IPS-15b (cell line): ENCODE results near the gene CNST.
"Not testable (repeated sequence)": the region's sequence is repeated elsewhere in the genome, so short reads cannot be mapped to it uniquely, and the experiment has no call there.

Experiments
- H3K27me3 ChIP-seq: one replicate; pipeline ENCODE4 v1.6.1; 2013; ENCODE audit warnings: low read length; ENCODE audit not compliant: control insufficient read depth, insufficient read depth
- H3K36me3 ChIP-seq: one replicate; pipeline ENCODE4 v1.6.1; 2013; ENCODE audit warnings: low read length; ENCODE audit not compliant: control insufficient read depth, insufficient read depth
- H3K4me1 ChIP-seq: one replicate; pipeline ENCODE4 v1.6.1; 2013; ENCODE audit warnings: mild to moderate bottlenecking, low read length; ENCODE audit not compliant: control insufficient read depth, insufficient read depth
- H3K4me3 ChIP-seq: one replicate; pipeline ENCODE4 v1.5.1; 2013; ENCODE audit warnings: low read depth, low read length
- H3K9ac ChIP-seq: one replicate; pipeline ENCODE4 v1.6.1; 2013; ENCODE audit warnings: low read depth, mild to moderate bottlenecking, low read length
- H3K9me3 ChIP-seq: one replicate; pipeline ENCODE4 v1.6.1; 2013; ENCODE audit warnings: mild to moderate bottlenecking, low read length; ENCODE audit not compliant: control insufficient read depth, insufficient read depth

CNST gene

DNA sequence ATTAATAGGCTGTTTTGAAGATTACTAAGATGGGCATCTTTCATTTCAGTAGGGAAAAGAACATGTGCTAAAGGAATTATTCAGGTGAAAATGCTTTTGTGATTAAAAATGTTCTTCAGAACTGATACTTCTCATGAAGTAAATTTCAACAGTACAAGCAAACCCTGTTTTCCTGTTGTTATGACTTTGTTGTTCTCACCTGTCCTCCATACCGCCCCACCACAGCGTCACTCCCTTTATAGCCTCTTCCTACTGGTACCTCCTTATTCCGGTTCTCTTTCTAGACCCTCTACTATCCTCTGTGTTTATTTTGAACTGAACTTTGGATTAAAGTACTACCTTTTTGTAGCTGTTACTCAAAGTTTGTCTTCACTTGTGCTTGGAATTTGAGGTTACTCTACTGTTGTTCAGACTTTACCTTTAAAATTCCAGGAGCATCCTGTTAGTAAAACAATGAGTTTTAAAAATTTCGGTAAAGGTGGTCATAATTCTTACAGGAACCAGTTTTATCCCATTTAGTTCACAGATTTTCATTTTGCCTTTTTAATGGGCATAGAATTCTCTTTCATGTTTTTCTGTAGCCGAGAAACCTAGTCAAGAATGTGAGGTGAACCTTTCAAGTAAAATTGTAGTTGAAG lies 10.9 kb downstream of the CNST start:
- H3K9ac ChIP-seq, result no peak overlapping the region
- no peaks in the 10 kb centered on the region for H3K4me1 ChIP-seq

DNA sequence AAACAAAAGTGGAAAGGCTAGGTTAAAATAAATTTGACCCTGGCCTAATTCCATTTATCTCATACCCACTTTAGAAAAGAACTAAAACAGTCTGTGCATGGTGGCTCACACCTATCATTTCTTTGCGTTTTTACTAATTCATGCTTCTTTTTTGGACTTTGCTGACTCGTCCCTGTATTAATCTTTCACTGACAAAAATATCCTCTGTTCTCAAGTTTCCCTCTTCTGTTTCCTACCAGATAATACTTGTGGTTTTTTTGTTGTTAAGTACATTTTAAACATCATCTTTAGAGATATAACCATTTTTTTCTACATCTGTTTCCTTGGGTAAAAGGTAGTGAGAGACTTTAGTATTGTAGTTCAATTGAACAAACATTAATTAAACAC lies 11.5 kb downstream of the CNST start:
- no peaks in the 10 kb centered on the region for H3K4me1 ChIP-seq
- H3K9me3 ChIP-seq, result no peaks in the 10 kb centered on the region
- no peaks in the 10 kb centered on the region for H3K27me3 ChIP-seq
- H3K36me3 ChIP-seq, result no peaks in the 10 kb centered on the region
- no peak overlapping the region for H3K9ac ChIP-seq
- no peak overlapping the region for H3K4me3 ChIP-seq

More for the DNA sequence above, 10.9 kb downstream of the CNST start:
- H3K36me3 ChIP-seq, result no peaks in the 10 kb centered on the region
- no peaks in the 10 kb centered on the region for H3K27me3 ChIP-seq
- H3K9me3 ChIP-seq, result no peaks in the 10 kb centered on the region
- H3K4me3 ChIP-seq, result no peak overlapping the region

DNA sequence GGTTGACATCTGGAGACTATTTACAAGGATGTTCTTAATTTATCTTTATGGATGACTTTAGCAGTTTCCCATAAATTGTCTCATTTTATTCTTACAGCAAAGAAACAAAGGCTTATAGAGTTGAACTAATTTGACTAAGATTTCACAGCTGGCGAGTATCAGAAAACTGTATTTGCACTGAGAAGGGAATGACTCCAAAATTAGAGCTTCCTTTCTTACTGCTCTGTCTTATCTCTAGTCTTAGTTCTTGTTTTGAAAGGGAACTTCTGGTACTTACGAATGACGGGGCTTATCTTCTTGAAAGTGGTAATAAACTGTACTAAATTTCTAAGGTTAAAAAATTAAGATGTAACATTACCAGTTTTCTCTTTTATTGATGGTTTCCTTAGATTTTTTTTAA lies 13.6 kb downstream of the CNST start:
- no peaks in the 10 kb centered on the region for H3K4me1 ChIP-seq
- H3K27me3 ChIP-seq, result no peaks in the 10 kb centered on the region
- no peaks in the 10 kb centered on the region for H3K9me3 ChIP-seq
- H3K9ac ChIP-seq, result no peak overlapping the region
- H3K36me3 ChIP-seq, result no peaks in the 10 kb centered on the region
- H3K4me3 ChIP-seq, result no peak overlapping the region

DNA sequence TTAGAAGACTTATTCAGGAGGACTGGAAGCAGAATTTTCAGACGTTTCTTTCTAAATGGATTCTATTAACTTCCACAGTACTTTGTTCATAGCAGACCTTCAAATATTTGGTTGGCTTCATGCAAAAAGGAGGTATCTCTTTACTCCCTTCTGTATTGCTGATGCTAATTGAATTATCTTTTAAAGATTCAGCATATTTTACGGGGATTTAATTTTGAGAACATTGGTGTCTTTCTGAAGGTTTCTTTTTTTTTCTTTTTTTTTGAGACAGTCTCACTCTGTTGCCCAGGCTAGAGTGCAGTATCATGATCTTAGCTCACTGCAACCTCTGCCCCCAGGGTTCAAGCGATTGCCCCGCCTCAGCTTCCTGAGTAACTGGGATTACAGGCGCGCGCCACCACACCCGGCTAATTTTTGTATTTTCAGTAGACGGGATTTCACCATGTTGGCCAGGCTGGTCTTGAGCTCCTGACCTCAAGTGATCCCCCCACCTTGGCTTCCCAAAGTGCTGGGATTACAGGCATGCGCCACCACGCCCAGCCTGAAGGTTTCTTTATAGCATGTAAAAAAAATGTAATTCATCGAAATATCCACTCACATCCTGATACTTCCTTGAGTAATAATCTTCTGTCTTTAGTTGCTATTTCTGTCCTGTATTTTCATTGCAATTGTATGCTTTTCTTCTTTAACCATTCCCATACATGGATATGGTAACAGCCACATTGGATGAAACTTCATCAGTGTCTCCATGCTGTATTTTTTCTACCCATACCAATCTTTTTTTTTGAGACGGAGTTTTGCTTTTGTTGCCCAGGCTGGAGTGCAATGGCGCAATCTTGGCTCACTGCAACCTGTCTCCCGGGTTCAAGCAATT lies 14.5 kb downstream of the CNST start:
- no peak overlapping the region for H3K9ac ChIP-seq
- H3K27me3 ChIP-seq, result no peaks in the 10 kb centered on the region
- H3K36me3 ChIP-seq, result no peaks in the 10 kb centered on the region
- no peak overlapping the region for H3K4me3 ChIP-seq
- no peaks in the 10 kb centered on the region for H3K4me1 ChIP-seq
- H3K9me3 ChIP-seq, result no peaks in the 10 kb centered on the region

DNA sequence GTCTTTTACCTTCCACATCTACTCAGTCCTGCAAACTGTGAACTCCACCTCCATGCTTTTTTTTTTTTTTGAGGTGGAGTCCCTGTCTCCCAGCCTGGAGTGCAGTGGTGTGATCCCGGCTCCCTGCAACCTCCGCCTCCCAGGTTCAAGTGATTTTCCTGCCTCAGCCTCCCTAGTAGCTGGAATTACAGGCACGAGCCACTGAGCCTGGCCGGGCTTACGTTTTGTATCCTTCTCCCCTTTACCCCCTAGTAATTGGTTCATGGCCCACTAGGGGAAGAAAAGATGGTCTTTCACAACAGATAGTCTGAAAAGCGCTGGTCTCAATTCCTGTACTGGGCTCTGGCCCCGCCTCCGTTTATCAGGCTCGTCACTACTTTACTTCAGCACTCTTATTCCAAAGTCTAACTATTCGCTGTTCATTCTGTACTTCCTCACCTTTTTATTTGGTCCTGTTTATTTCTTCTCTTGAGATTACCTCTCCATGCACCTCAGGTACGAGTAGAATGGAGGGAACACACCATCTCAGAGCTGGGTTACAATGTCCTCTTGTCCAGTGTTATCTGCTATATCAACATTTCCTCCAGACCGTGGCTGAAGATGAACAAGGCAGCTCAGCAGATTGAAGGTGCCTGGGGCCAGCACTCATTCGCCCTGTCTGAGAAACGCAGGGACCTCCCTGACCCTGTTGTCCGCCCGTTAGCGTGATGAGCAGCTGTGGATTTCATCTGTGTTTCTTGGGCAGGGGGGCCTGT lies 16.2 kb downstream of the CNST start:
- Histone ChIP-seq H3K36me3 (no peaks in the 10 kb centered on the region), H3K9ac (no peak overlapping the region), H3K27me3 (no peaks in the 10 kb centered on the region), H3K4me3 (no peak overlapping the region), H3K4me1 (peaks cover 2% of the 10 kb centered on the region), H3K9me3 (no peaks in the 10 kb centered on the region)

DNA sequence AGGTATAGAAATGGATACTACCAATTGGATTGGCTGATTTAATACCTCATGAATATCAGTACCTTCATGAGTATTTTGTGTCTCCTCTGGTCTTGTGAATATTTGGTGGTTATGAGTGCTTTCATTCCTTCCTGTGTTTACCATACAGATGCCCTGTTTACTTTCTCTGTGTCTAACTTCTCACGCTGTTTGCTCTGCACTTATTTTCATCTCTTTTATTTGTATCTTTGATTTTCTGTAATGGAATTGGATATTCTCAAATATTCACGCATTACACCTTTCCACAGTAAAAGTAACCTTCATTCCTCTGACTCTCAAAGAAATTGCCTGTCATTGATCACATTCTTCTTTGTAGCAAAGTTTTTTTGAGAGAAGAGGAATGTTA lies 16.8 kb downstream of the CNST start:
- Histone ChIP-seq H3K9me3 (no peaks in the 10 kb centered on the region), H3K4me3 (no peak overlapping the region), H3K36me3 (no peaks in the 10 kb centered on the region), H3K27me3 (no peaks in the 10 kb centered on the region), H3K9ac (no peak overlapping the region), H3K4me1 (peaks cover 4% of the 10 kb centered on the region)

DNA sequence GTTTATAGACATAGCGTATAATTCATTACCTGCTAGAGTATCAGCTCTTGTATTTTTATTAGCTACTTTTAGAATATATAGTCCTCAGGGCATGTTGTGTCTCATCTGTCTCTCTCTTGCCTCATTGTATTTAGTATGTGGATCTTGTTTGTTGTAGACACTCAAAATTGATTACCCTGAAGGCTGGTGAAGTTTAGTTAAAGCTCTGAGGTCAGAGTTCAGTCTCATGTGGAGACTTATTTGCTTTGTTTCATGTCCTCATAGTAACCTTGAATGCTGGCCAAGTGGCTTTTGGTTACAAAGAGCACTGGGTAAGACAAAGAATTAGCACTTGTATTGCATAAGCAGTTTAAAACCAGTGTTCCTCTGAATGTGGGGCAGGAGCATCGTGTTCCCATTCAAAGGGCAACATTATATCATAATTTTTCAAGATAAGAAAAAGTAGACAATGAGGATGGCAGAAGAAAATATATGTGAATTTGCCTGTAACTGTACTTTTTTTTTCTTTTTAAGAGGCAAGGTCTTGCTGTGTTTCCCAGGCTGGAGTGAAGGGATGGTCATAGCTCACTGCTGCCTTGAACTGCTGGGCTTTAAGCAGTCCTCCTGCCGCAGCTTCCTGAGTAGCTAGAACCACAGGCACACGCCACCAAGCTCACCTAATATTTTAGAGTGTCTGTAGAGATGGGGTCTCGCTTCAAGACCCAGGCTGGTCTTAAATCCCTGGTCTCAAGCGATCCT lies 17.4 kb downstream of the CNST start:
- Histone ChIP-seq H3K4me3 (no peak overlapping the region), H3K9ac (no peak overlapping the region), H3K9me3 (no peaks in the 10 kb centered on the region), H3K4me1 (peaks cover 4% of the 10 kb centered on the region), H3K36me3 (no peaks in the 10 kb centered on the region), H3K27me3 (no peaks in the 10 kb centered on the region)

DNA sequence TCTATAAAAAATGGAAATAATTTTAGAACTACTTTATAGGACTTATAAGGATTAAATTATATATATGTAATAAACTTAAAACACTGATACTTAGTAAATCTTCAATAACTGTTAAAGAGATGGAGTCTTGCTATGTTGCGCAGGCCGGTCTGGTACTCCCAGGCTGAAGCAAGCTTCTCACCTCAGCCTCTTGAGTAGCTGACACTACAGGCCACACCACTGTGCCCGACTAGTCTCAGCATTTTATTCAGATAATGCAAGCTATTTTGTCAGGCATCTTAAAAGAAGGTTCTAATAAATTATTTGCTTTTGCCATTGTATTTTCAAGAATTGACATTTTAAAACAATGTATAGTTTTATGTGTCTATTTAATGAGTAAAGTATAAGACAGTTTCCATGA lies 20.8 kb downstream of the CNST start:
- Histone ChIP-seq H3K36me3 (no peaks in the 10 kb centered on the region), H3K9me3 (no peaks in the 10 kb centered on the region), H3K27me3 (no peaks in the 10 kb centered on the region), H3K4me1 (peaks cover 4% of the 10 kb centered on the region), H3K9ac (no peak overlapping the region), H3K4me3 (no peak overlapping the region)

DNA sequence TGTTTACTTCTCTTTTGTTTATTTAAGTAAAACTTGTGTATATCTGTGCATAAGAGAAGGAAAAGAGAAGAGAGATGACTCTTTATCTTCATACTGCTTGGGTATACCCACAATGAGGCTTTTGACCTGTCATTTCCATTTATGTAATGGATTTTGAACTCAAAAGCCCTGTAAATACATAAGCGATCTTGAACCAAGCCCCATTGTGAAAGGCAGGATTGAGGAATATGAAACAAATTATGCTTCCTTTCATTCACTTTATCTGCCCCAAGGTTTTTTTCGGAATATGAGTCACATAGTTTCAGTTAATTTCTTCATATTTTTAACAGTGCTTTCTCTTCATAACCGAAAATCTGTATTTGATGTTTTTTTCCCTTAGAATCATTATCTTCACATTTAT lies 21.4 kb downstream of the CNST start:
- no peaks in the 10 kb centered on the region for H3K9me3 ChIP-seq
- H3K4me3 ChIP-seq, result no peak overlapping the region

DNA sequence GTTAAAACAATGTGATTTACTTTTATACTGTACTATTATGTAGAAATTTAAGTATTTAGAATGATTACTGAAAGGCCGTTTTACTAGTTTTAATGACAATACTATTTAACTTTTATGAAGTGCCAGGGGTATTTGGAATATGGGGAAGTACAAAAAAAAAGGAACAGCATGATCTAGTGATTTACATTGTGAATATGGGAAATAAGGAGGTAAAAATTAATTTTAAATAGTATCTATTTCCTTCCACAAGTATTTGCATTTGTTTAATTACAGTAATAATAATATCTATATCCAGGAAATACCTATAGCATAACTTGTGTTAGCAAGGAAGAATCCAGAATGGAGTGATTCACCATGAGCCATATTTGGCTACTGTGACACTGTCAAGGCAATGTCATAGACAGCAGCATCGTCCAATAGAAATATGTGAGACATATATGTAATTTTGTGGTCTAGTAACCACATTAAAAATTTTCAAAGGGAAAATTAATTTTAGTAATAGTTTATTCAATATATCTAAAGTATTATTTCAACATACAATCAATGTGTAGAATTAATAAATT lies 22.0 kb downstream of the CNST start:
- no peaks in the 10 kb centered on the region for H3K36me3 ChIP-seq
- no peaks in the 10 kb centered on the region for H3K9me3 ChIP-seq
- H3K9ac ChIP-seq, result no peak overlapping the region
- H3K4me3 ChIP-seq, result no peak overlapping the region
- H3K27me3 ChIP-seq, result no peaks in the 10 kb centered on the region
- peaks cover 4% of the 10 kb centered on the region for H3K4me1 ChIP-seq

More for the DNA sequence above, 21.4 kb downstream of the CNST start:
- no peaks in the 10 kb centered on the region for H3K27me3 ChIP-seq
- H3K4me1 ChIP-seq, result peaks cover 4% of the 10 kb centered on the region
- H3K36me3 ChIP-seq, result no peaks in the 10 kb centered on the region
- H3K9ac ChIP-seq, result no peak overlapping the region

DNA sequence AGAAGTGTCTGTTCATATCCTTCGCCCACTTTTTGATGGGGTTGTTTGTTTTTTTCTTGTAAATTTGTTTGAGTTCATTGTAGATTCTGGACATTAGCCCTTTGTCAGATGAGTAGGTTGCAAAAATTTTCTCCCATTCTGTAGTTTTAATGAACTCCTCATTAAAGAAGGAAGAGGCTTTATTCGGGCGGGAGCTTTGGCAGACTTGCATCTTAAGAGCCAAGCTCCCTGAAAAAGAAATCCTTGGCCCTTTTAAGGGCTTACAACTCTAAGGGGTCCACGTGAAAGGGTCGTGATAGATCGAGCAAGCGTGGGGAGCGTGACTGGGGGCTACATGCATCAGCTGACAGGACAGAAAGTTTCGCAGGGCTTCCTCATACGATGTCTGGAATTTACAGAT lies 23.7 kb downstream of the CNST start:
- not testable (repeated sequence) for H3K27me3 ChIP-seq, H3K9me3 ChIP-seq, H3K4me3 ChIP-seq, H3K9ac ChIP-seq, H3K36me3 ChIP-seq, H3K4me1 ChIP-seq
